Skeletal muscle cell (primary cell): Measurements from ENCODE around the gene KCNIP3.
"Not testable (repeated sequence)": the region's sequence is repeated elsewhere in the genome, so short reads cannot be mapped to it uniquely, and the experiment has no call there.

Experiments used
- DNase-seq: peaks from one replicate; pipeline ENCODE4 v3.0.0-alpha.2; 2010; ENCODE audit warnings: low read depth
- H3K4me3 ChIP-seq: 2 replicates; pipeline ENCODE4 v1.5.1; 2011; ENCODE audit warnings: low read depth, mild to moderate bottlenecking, control low read depth, low read length, moderate library complexity

KCNIP3 gene

DNA sequence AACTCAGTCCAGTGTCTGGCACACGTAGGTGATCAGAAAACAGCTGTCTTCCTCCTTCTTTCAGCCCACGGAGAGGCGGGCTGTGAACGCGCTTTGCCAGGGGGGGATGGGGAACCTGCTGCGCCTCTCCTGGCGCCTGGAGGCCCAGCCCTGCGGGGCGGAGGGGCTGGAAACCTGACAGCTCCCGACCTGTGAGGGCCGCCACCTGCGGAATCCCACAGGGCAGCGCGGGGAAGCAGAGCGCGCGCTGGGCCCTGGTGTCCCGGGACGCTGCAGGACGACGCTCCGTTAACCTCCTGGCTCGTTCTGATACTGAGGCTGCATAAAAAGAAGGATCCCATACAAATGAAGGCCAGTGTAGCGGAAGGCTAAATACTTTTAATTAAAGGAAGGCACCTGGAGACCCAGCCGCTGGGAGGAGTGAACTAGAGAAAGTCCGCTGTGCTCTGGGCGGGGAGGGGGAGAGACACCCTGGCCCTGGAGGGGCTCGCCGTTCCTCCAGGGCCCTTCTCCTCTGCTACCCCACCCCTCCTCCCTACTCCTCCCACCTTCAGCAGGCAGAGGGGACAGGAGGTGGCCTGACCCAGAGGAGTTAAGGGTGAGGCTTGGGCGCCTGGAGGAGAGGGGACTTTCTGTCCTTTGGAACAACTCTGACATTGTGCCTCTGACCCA lies 130.2 kb downstream of the KCNIP3 start:
- H3K4me3 ChIP-seq, DNase-seq: not testable (repeated sequence)

- H3K4me3 ChIP-seq, DNase-seq: not testable (repeated sequence)
Measured at GRCh38 chr2:95429748-95430467, 132.8 kb downstream of the KCNIP3 start.

DNA sequence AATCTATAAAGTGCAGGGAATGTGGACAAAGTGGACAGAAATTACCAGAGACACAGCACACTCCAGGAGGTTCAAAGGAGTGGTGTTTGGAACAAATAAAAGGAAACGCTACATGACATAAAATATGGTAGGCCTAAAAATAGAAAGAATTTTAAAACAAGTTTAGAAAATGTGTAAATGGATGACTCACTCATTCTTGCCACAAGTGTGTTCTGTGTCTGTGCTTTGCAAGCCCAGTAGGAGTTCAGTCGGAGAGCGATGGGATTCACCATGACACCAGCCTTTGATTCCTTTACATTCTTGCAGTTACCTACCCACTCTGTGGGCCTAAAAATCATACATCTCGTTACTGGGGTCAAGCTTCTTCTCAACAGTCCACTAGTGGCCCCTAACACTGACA lies 136.2 kb downstream of the KCNIP3 start:
- not testable (repeated sequence) for H3K4me3 ChIP-seq

GRCh38 chr2:95433973-95434372 lies 136.8 kb downstream of the KCNIP3 start:
- DNase-seq, H3K4me3 ChIP-seq: not testable (repeated sequence)

More for the DNA sequence above, 136.2 kb downstream of the KCNIP3 start:
- DNase-seq = not testable (repeated sequence)

GRCh38 chr2:95434507-95435076 lies 137.4 kb downstream of the KCNIP3 start:
- peak; percentile 51 for DNase-seq

DNA sequence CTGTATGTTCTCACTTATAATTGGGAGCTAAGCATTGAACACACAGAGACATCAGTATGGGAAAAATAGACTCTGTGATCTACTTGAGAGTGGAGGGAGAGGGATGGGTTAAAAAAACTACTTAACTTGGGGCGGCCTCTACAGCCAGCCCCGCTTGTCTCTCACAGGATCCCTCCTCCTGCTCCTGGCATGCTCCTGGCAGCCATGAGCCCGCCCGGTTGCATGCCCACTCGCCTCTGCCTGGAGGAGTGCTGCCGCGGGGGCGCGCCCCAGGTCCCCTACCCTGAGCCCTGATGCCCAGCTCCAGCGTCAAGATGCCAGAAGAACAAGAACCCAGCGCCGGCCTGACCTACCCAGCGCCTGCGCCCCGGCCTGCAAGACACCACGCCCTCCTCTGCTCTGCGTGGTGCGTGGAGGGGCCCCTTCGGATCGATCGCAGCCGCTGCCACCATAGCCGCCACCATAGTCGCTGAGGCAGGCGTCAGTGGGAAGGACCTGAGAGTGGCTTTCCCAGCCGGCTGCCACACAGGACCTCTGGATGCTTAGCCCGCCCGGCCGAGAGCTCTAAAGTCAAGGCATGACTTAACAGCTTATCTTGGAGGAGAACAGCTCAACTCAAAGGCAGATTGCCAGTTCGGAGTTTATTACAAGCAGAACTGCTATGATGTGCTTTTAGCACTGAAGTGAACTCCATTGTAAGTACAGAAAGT lies 138.2 kb downstream of the KCNIP3 start:
- not testable (repeated sequence) for H3K4me3 ChIP-seq, DNase-seq

More at GRCh38 chr2:95434507-95435076, 137.4 kb downstream of the KCNIP3 start:
- not testable (repeated sequence) for H3K4me3 ChIP-seq
